Astrocyte (in vitro differentiated cells and primary cell): Measurements from ENCODE around the gene KCNE1.

Source experiments
- EZH2 ChIP-seq: IDR thresholded peaks from 2 replicates; pipeline ENCODE4 v1.6.1; 2012; ENCODE audit warnings: mild to moderate bottlenecking, low read length, inconsistent platforms; ENCODE audit not compliant: insufficient read depth
- TF ChIP-seq, protein P1 (sequence below): IDR thresholded peaks from 2 replicates; pipeline ENCODE4 v1.5.1; 2011; ENCODE audit warnings: low read depth, mild to moderate bottlenecking, inconsistent platforms, low read length, moderate library complexity; ENCODE audit not compliant: insufficient read depth

DNA sequence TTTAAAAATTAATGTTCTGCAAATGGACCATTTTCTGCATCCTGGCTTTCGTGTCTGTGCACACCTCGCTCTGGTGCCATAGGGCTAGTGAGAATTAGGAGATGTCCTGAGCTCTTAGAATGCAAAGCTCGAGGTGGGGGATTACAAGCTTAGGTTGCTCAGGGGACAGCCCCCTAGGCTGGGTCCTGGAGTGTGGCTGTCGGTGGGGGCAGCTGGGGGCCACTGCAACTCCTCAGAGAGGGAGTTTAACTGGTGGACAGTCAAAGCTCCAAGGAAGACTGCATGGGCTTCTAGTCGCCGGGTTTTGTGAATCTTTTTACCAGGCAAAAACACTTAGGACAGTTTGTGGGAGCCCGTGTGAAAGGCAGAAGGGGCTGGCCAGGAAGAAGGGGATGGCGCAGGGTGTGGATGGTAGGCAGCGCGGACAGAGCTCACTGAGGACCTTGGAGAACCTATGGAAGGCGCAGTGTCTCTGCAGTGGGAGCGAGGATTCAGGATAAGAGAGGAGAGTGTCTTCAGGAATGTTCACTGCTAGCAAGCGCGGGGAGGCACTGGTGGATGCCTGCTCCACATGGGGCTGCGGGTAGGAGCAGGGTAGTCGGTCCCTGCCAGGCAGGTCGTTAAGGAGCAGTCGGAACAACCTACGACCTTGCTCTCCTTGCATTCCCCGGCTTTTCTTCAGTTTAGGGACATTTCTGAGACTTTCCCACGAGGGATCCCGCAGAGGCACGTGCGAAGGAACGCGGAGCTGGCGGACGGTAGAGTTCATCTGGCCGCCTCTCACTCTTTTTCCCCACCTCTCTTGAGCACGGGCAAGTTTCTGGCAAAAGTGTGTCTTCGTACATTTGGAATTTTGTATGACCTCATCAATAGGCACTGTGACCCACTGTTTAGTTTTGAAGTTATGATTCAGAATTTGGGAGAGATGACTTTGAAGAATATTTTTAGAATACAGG is 12.9 kb upstream of the KCNE1 start:
- TF ChIP-seq, protein P1, sequence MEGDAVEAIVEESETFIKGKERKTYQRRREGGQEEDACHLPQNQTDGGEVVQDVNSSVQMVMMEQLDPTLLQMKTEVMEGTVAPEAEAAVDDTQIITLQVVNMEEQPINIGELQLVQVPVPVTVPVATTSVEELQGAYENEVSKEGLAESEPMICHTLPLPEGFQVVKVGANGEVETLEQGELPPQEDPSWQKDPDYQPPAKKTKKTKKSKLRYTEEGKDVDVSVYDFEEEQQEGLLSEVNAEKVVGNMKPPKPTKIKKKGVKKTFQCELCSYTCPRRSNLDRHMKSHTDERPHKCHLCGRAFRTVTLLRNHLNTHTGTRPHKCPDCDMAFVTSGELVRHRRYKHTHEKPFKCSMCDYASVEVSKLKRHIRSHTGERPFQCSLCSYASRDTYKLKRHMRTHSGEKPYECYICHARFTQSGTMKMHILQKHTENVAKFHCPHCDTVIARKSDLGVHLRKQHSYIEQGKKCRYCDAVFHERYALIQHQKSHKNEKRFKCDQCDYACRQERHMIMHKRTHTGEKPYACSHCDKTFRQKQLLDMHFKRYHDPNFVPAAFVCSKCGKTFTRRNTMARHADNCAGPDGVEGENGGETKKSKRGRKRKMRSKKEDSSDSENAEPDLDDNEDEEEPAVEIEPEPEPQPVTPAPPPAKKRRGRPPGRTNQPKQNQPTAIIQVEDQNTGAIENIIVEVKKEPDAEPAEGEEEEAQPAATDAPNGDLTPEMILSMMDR, result no peak
- TF ChIP-seq EZH2, result no peak
